K562 (cell line): ENCODE data around the gene C11orf86. TPM values are rescaled to one million over a fixed set of nuclear protein-coding genes. Genes with fewer than 3 reads are reported as not detected.

Experiments
- BRF2 ChIP-seq: IDR thresholded peaks from 3 replicates; pipeline ENCODE4 v1.6.1; 2011; ENCODE audit warnings: borderline replicate concordance, mild to moderate bottlenecking; ENCODE audit not compliant: insufficient read length, insufficient read depth
- CBFA2T2 ChIP-seq: fragments of 450-650 bp; conservative IDR thresholded peaks from 2 replicates; pipeline ENCODE4 v1.6.1; 2017; ENCODE audit warnings: mild to moderate bottlenecking
- FOXK2 ChIP-seq, 2 experiments: fragments of 450-650 bp; IDR thresholded peaks in 1 of 2; conservative IDR thresholded peaks in 1 of 2; 2 replicates each; pipeline ENCODE4 v1.6.1; 2016; ENCODE audit warnings: low read depth in 2 of 2, mild to moderate bottlenecking in 1 of 2
- MEIS2 ChIP-seq: fragments of 450-650 bp; IDR thresholded peaks from 2 replicates; pipeline ENCODE4 v1.6.1; 2014; ENCODE audit warnings: mild to moderate bottlenecking; ENCODE audit not compliant: partially characterized antibody
- NBN ChIP-seq: fragments of 450-650 bp; IDR thresholded peaks from 2 replicates; pipeline ENCODE4 v1.6.1; 2016; ENCODE audit warnings: low read depth, mild to moderate bottlenecking
- NCOR1 ChIP-seq: fragments of 450-650 bp; IDR thresholded peaks from 2 replicates; pipeline ENCODE4 v1.6.1; 2016; ENCODE audit warnings: mild to moderate bottlenecking, moderate library complexity
- NEUROD1 ChIP-seq: fragments of 150-350 bp; IDR thresholded peaks from 2 replicates; pipeline ENCODE4 v1.6.1; 2014; ENCODE audit warnings: borderline replicate concordance, low read length, low read depth; ENCODE audit not compliant: partially characterized antibody
- NRF1 ChIP-seq, 2 experiments: fragments of 450-650 bp; IDR thresholded peaks in 1 of 2; conservative IDR thresholded peaks in 1 of 2; 2 replicates each; pipeline ENCODE4 v1.6.1; 2014; ENCODE audit warnings: mild to moderate bottlenecking in 2 of 2
- POLR2A ChIP-seq: fragments of 450-650 bp; conservative IDR thresholded peaks from 2 replicates; pipeline ENCODE4 v1.6.1; 2016
- RAD21 ChIP-seq, 2 experiments: fragments of 250-450 bp in 1 of 2; fragments of 450-650 bp in 1 of 2; sonication (Bioruptor Pico) in 1 of 2; formaldehyde crosslinking in 1 of 2; IDR thresholded peaks in 1 of 2; conservative IDR thresholded peaks in 1 of 2; 2 replicates each; pipeline versions ENCODE4 v1.4.0 to v1.8.0; 2020 to 2022; ENCODE audit warnings: mild to moderate bottlenecking in 2 of 2, moderate library complexity in 1 of 2
- RHOXF2B ChIP-seq: fragments of 250-450 bp; sonication (Bioruptor Pico); conservative IDR thresholded peaks from 2 replicates; pipeline ENCODE4 v1.5.1; 2021
- SUPT5H ChIP-seq: fragments of 450-650 bp; IDR thresholded peaks from 2 replicates; pipeline ENCODE4 v1.6.1; 2016
- TBP ChIP-seq: optimal IDR thresholded peaks from 2 replicates; pipeline ENCODE3; 2011; ENCODE audit warnings: low read depth, low read length, improper control_type of control experiment
- THAP12 ChIP-seq: fragments of 250-450 bp; sonication (Bioruptor Pico); IDR thresholded peaks from 2 replicates; pipeline ENCODE4 v1.9.0; 2021; ENCODE audit warnings: mild to moderate bottlenecking, inconsistent platforms
- YBX1 ChIP-seq: fragments of 450-650 bp; IDR thresholded peaks from 2 replicates; pipeline ENCODE4 v1.7.1; 2016; ENCODE audit warnings: mild to moderate bottlenecking
- ZNF282 ChIP-seq: sonication (generic); formaldehyde crosslinking; IDR thresholded peaks from 2 replicates; pipeline ENCODE4 v1.8.1; 2023; ENCODE audit warnings: missing genetic modification reagents
- ZNF347 ChIP-seq: fragments of 450-650 bp; formaldehyde crosslinking; IDR thresholded peaks from 2 replicates; pipeline ENCODE4 v1.4.0; 2020; ENCODE audit warnings: low read depth, mild to moderate bottlenecking, moderate library complexity
- ZZZ3 ChIP-seq: fragments of 450-650 bp; IDR thresholded peaks from 2 replicates; pipeline ENCODE4 v1.6.1; 2016; ENCODE audit warnings: antibody characterized with exemption, mild to moderate bottlenecking, moderate library complexity
- polyA plus RNA-seq, 8 experiments: library from polyadenylated mRNA; depleted of rRNA in 4 of 8; stranded (reverse) in 5 of 8; unstranded in 3 of 8; fragments of >200 nt; fragmentation: Nextera tagmentation in 2 of 8; fragmentation: Illumina TruSeq in 1 of 8; extraction: Ambion mirVana in 2 of 8; extraction: Trizol in 1 of 8; gene quantifications; 2 replicates each; pipeline versions ENCODE4 v1.2.1 to v1.2.3, GENCODE V29; 2011 to 2014; ENCODE audit warnings: inconsistent platforms in 1 of 8, missing spikeins in 1 of 8
- total RNA-seq, 7 experiments: library from RNA; depleted of rRNA in 6 of 7; stranded (reverse); fragments of >200 nt in 6 of 7; fragmentation: Illumina TruSeq in 2 of 7; extraction: Trizol in 2 of 7; gene quantifications; 2 replicates each; pipeline versions ENCODE4 v1.2.1 to v1.2.3, GENCODE V29; 2011 to 2021; ENCODE audit warnings: low replicate concordance in 1 of 7
- TF ChIP-seq, protein P1 (sequence below): sonication (generic); formaldehyde crosslinking; IDR thresholded peaks from 2 replicates; pipeline ENCODE4 v1.9.0; 2022; ENCODE audit warnings: mild to moderate bottlenecking, missing genetic modification reagents

Gene C11orf86
- total and polyA plus RNA-seq, 9 of the 15 experiments (the other 6 are each of a cell fraction or from before 2014, with no cell fraction given): not detected

DNA sequence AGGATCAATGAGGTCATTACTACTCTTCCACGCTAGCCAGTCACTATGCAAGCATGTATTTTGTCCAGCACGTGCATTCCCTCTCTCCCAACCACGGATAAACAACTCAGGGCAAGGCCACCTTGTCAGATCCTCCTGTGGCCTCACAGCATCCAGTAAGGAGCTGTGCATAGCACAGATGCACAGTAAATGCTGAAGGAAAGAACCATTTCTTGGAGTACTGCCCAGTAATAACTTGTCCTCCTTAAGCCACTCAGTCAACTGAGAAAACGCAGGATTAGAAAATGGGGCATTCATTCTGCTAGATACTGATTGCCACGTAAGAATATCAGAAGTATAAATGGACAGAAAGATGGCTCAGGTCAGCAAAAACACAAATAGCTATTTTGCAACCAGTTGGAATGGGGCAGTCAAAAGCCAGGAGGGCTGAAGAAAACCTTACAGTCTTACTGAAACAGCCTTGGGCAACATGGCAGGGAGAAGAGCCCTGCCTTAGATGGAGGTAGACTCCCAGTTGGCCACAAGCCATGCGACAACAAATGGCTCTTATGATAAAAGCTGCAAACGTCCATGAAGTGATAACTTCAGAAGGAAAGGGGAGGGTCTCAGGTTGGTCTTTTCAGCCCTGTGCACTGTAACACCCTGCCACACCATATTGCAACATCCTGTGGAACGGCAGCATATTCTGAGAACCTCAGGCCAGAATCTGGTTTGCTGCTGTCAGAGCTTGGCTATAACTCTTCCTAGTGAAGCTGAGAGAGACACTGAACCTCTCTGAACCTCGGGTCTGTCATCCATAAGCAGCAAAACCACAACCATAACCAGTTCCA, 39.9 kb upstream of the C11orf86 start (continued):
- TF ChIP-seq BRF2 (no peak), ZNF347 (CRISPR knock-in tag) (no peak), SUPT5H (no peak), THAP12 (CRISPR knock-in tag) (no peak), NBN (0 out of 2 replicates have a peak, but pooled peaks have one; percentile 73), RHOXF2B (no peak), CBFA2T2 (peak; percentile 64), RAD21 (CRISPR knock-in tag; conservative IDR thresholded peaks at IDR 0.05 in 1 of 2, IDR thresholded peaks at IDR 0.05 in 1 of 2) (0 out of 4 replicates have a peak, but pooled peaks have one; percentile 8 to 10), NEUROD1 (no peak), FOXK2 (conservative IDR thresholded peaks at IDR 0.05 in 1 of 2, IDR thresholded peaks at IDR 0.05 in 1 of 2; ENCODE audit: low read depth in 2 of 2) (0 out of 4 replicates have a peak, but pooled peaks have one; percentile 28 to 37), YBX1 (no peak), ZZZ3 (no peak), ZNF282 (CRISPR knock-in tag) (no peak), POLR2A (0 out of 2 replicates have a peak, but pooled peaks have one; percentile 45), MEIS2 (peak; percentile 97), NRF1 (conservative IDR thresholded peaks at IDR 0.05 in 1 of 2, IDR thresholded peaks at IDR 0.05 in 1 of 2) (0 out of 4 replicates have a peak, but pooled peaks have one; percentile 9 to 15), TBP (peak; percentile 59), NCOR1 (peak; percentile 69)
- TF ChIP-seq, protein P1, sequence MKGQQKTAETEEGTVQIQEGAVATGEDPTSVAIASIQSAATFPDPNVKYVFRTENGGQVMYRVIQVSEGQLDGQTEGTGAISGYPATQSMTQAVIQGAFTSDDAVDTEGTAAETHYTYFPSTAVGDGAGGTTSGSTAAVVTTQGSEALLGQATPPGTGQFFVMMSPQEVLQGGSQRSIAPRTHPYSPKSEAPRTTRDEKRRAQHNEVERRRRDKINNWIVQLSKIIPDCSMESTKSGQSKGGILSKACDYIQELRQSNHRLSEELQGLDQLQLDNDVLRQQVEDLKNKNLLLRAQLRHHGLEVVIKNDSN (CRISPR knock-in tag): no peak; the same call in 1 of the 2 replicates
